Smooth muscle cell (in vitro differentiated cells): Measurements from ENCODE around the gene LSM14A. TPM values are rescaled to one million over a fixed set of nuclear protein-coding genes. Genes with fewer than 3 reads are reported as not detected.
"Not testable (repeated sequence)": the region's sequence is repeated elsewhere in the genome, so short reads cannot be mapped to it uniquely, and the experiment has no call there.

ENCODE experiments used
- DNase-seq: peaks from one replicate; lab custom pipeline; 2025; ENCODE audit not compliant: unreplicated experiment; lab: John Stamatoyannopoulos, UW
- H2AFZ ChIP-seq: fragments of 200-600 bp; sonication (generic); 2 replicates; pipeline ENCODE4 v1.6.0; 2016; ENCODE audit warnings: antibody characterized with exemption, low read depth, mild to moderate bottlenecking
- H3F3A ChIP-seq: fragments of 200-600 bp; sonication (generic); 2 replicates; pipeline ENCODE4 v1.6.0; 2017; ENCODE audit warnings: antibody characterized with exemption, low read depth
- H3K27ac ChIP-seq: fragments of 200-600 bp; sonication (generic); 2 replicates; pipeline ENCODE4 v1.5.1; 2016; ENCODE audit warnings: low read depth, mild to moderate bottlenecking
- H3K27me3 ChIP-seq: fragments of 200-600 bp; sonication (generic); 2 replicates; pipeline ENCODE4 v1.6.1; 2016; ENCODE audit warnings: low read depth, mild to moderate bottlenecking
- H3K36me3 ChIP-seq: fragments of 200-600 bp; sonication (generic); 2 replicates; pipeline ENCODE4 v1.5.1; 2016; ENCODE audit warnings: low read depth
- H3K4me1 ChIP-seq: fragments of 200-600 bp; sonication (generic); 2 replicates; pipeline ENCODE4 v1.5.1; 2016; ENCODE audit warnings: low read depth
- H3K4me2 ChIP-seq: fragments of 200-600 bp; sonication (generic); 2 replicates; pipeline ENCODE4 v1.6.0; 2016; ENCODE audit warnings: mild to moderate bottlenecking
- H3K4me3 ChIP-seq: fragments of 200-600 bp; sonication (generic); 2 replicates; pipeline ENCODE4 v1.5.1; 2016; ENCODE audit warnings: mild to moderate bottlenecking
- H3K79me2 ChIP-seq: fragments of 200-600 bp; sonication (generic); 2 replicates; pipeline ENCODE4 v1.6.0; 2016; ENCODE audit warnings: low read depth, mild to moderate bottlenecking
- H3K9ac ChIP-seq: fragments of 200-600 bp; sonication (generic); 2 replicates; pipeline ENCODE4 v1.6.0; 2016; ENCODE audit warnings: low read depth
- H3K9me3 ChIP-seq: fragments of 200-600 bp; sonication (generic); replicated peaks from 2 replicates; pipeline ENCODE4 v1.5.1; 2016; ENCODE audit warnings: low read depth
- H4K20me1 ChIP-seq: fragments of 200-600 bp; sonication (generic); 2 replicates; pipeline ENCODE4 v1.6.0; 2016; ENCODE audit warnings: low read depth
- CTCF ChIP-seq: fragments of 200-600 bp; sonication (generic); IDR thresholded peaks from 2 replicates; pipeline ENCODE4 v1.5.1; 2017; ENCODE audit warnings: borderline replicate concordance, mild to moderate bottlenecking, antibody characterized with exemption; ENCODE audit not compliant: insufficient read depth, poor library complexity, severe bottlenecking
- WGBS: methylation state at CpG from one replicate; pipeline ENCODE4 v1.1.7; 2016; ENCODE audit warnings: low lambda C conversion rate; 5-methylcytosine and 5-hydroxymethylcytosine counted together
- polyA plus RNA-seq: library from polyadenylated mRNA; unstranded; fragments of >200 nt; fragmentation: Nextera tagmentation; extraction: Ambion mirVana; gene quantifications from 2 replicates; pipeline ENCODE4 v1.2.1, GENCODE V29; 2016
- total RNA-seq: library from RNA; depleted of rRNA; stranded (reverse); fragments of >200 nt; gene quantifications from 2 replicates; pipeline ENCODE4 v1.2.3, GENCODE V29; 2014

LSM14A gene
- total and polyA plus RNA-seq, 2 experiments from 2014 or later: 63.0 to 90.9 TPM

DNA sequence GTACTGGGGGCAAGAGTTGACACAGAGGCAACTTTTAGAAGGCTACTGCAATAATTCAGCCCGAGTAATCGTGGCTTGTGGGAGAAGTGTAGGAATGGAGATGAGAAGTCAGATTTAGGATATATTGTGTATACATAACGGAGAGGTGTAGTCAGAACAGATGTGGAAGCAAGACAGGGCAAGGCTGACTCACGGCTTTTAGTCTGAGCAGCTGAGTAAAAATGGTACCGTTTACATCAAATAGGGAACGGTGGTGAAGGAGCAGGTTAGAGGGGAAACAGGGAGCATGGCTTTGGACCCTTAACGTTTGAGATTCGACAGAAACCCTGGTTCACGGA, 796 bp upstream of the LSM14A start:
- H2AFZ ChIP-seq: no peak overlapping the region
- H3K27ac ChIP-seq: peak overlapping the region; percentile 100
- peak overlapping the region; percentile 79 for H3K4me2 ChIP-seq
- H3K4me1 ChIP-seq: peaks cover 27% of the 10 kb centered on the region
- no peaks in the 10 kb centered on the region for H3K9me3 ChIP-seq
- WGBS: 14% methylated on average over 9 of the region's 9 CpGs
- TF ChIP-seq CTCF: no peak
- no peak for DNase-seq
- peaks cover 40% of the 10 kb centered on the region for H3K79me2 ChIP-seq
- H3K36me3 ChIP-seq: no peaks in the 10 kb centered on the region
- peak overlapping the region; percentile 91 for H3K4me3 ChIP-seq
- peaks cover 34% of the 10 kb centered on the region for H4K20me1 ChIP-seq
- peaks cover 12% of the 10 kb centered on the region for H3F3A ChIP-seq
- peaks cover 4% of the 10 kb centered on the region for H3K27me3 ChIP-seq
- H3K9ac ChIP-seq: peak overlapping the region; percentile 100

GRCh38 chr19:34172661-34173192, 423 bp downstream of the LSM14A start:
- 2% methylated on average over 48 of the region's 58 CpGs for WGBS
- peaks cover 39% of the 10 kb centered on the region for H3K4me1 ChIP-seq
- DNase-seq: peak; percentile 56

GRCh38 chr19:34173193-34173956, 1.1 kb downstream of the LSM14A start:
- DNase-seq: no peak
- H3K4me3 ChIP-seq: peak overlapping the region; percentile 91
- H2AFZ ChIP-seq: peak overlapping the region; percentile 73
- H3K27ac ChIP-seq: peak overlapping the region; percentile 100
- H3K36me3 ChIP-seq: no peaks in the 10 kb centered on the region
- peak overlapping the region; percentile 98 for H3K4me2 ChIP-seq
- H4K20me1 ChIP-seq: peaks cover 52% of the 10 kb centered on the region
- peak overlapping the region; percentile 100 for H3K9ac ChIP-seq
- peaks cover 59% of the 10 kb centered on the region for H3K79me2 ChIP-seq
- 3% methylated on average over 23 of the region's 23 CpGs for WGBS
- H3K4me1 ChIP-seq: peaks cover 43% of the 10 kb centered on the region
- peaks cover 12% of the 10 kb centered on the region for H3F3A ChIP-seq
- no peaks in the 10 kb centered on the region for H3K9me3 ChIP-seq
- peaks cover 4% of the 10 kb centered on the region for H3K27me3 ChIP-seq
- no peak for TF ChIP-seq CTCF

More at GRCh38 chr19:34172661-34173192, 423 bp downstream of the LSM14A start:
- Histone ChIP-seq H3K27me3 (peaks cover 4% of the 10 kb centered on the region), H3K79me2 (peaks cover 52% of the 10 kb centered on the region), H3K27ac (peak overlapping the region; percentile 100), H2AFZ (peak overlapping the region; percentile 73), H3K9ac (peak overlapping the region; percentile 100), H3K36me3 (no peaks in the 10 kb centered on the region), H3K9me3 (no peaks in the 10 kb centered on the region), H3K4me3 (peak overlapping the region; percentile 91), H4K20me1 (peaks cover 46% of the 10 kb centered on the region), H3K4me2 (peak overlapping the region; percentile 98), H3F3A (peaks cover 12% of the 10 kb centered on the region)
- TF ChIP-seq CTCF: no peak

GRCh38 chr19:34175173-34175572, 2.9 kb downstream of the LSM14A start:
- H3K4me2 ChIP-seq: peak overlapping the region; percentile 98
- H3K27me3 ChIP-seq, H3K9ac ChIP-seq, H2AFZ ChIP-seq, DNase-seq, H3K9me3 ChIP-seq, H3K36me3 ChIP-seq, H3K27ac ChIP-seq: not testable (repeated sequence)
- peaks cover 52% of the 10 kb centered on the region for H3K4me1 ChIP-seq
- H3K79me2 ChIP-seq: peaks cover 77% of the 10 kb centered on the region
- WGBS: 89% methylated on average over 8 of the region's 8 CpGs
- peaks cover 12% of the 10 kb centered on the region for H3F3A ChIP-seq
- peak overlapping the region; percentile 91 for H3K4me3 ChIP-seq
- H4K20me1 ChIP-seq: peaks cover 70% of the 10 kb centered on the region
